ENCODE measurements around the gene MCF2L.

The MCF2L gene

DNA sequence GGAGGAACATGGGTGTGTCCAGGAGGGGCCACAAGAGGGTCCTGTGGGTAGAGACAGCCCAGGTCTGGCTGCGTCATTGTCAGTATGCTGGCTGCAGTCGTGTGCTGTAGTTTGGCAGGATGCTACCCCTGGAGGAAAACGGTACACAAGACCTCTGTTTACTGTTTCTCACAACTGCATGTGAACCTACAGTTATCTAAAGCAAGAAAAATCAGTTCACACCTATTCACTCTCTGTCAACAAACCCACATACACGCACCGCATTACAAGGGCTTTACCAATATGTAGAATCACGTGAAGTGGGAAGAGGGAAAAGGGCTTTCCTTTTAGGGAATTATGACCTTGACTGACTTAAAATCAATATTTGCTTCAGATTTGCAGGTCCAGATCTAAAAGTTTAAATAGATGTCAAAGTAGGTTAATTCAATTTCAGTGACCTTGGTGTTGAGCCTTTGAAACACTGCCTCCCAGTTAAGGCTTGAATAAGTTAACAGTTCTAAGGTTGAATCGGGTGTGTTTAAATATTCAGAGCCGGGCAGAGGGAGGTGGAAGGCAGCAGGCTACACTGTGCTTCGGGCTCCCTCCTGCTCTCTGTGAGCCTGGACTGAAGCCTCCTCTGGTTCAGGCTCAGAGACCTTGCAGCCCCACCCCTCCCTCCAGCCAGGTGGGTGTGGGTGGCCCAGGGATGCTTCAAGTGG, 17.2 kb upstream of the MCF2L start:
- DNase-seq (ENCODE audit: low read depth): no peak

DNA sequence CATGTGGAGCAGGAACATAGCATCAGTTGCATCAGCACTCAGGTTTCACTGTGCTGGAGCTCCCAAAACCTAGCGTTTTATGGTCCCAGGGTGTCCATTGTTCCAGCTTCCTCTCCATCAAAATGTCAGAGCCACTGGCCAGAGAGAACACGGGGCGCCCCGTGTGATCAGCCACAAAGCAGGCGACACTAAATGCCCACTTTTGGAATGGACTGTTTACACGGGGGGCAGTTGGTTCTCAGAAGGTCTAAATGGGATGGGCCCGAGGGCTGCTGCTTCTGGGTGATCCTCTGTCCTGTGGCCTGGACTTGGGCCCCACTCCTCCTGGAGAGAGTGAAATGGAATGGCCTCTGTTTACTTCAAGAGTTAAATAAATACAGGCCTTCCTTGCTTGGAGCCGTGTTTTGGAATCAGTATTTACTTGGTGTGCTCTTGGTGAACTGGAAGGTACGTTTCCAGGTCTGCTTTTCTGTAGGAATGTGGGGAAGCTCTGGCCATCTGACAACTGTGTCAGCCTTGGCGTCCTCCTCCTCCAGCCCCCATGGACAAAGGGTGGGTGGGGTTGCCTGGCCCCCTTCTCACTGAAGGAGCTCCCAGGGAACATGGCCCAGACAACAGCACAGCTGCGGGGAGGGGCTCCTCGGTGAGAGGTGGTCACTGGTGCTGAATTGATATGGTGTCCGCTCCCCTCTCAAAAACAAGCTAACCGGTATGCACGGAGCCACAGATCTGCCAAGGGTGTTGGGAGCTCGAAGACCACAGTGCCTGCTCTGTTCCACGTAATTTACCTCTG, 16.1 kb upstream of the MCF2L start:
- no peak for DNase-seq (ENCODE audit: low read depth)

DNA sequence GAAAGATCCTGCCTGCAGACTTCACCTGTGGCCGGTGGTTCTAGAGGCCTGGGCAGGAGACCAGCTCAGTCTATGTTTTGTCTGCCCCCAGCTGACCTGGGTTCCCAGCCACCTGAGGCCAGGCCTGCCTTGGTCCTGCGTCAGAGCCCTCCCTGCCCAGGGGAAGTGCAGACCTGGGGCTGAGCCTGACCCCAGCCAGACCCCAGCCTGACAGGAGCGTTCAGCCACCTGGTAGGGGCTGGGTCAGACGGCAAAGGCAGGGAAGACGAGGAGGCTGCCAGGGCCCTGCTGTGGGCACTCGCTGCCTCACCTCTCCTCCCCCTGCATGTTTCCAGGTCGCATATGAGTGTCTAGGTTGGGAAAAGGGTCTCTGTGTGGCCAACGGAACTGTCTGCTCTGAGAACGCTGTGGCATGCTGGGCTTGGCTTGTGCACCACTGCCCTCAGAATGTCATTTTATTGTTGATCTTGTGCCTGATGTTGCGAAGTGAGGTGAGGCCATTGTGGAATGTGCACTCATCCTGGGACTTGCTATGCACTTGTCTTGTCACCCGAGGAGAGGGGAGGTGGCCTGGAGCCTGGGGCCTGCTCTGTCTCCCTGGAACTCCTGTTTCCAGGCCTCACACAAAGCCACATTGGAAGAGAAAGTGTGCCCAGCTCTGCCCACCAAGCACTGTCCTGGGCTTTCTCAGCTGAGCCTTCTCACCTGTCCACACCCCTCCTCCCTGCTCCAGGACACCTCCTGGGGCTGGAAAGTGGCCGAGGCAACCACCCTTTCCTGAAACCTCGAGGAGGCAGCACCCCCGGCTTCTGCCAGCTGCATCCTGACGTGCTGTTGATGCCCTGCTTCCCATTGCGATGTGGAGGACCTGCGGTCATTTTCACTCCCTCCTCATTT, 15.2 kb upstream of the MCF2L start:
- no peak for DNase-seq (ENCODE audit: low read depth)

DNA sequence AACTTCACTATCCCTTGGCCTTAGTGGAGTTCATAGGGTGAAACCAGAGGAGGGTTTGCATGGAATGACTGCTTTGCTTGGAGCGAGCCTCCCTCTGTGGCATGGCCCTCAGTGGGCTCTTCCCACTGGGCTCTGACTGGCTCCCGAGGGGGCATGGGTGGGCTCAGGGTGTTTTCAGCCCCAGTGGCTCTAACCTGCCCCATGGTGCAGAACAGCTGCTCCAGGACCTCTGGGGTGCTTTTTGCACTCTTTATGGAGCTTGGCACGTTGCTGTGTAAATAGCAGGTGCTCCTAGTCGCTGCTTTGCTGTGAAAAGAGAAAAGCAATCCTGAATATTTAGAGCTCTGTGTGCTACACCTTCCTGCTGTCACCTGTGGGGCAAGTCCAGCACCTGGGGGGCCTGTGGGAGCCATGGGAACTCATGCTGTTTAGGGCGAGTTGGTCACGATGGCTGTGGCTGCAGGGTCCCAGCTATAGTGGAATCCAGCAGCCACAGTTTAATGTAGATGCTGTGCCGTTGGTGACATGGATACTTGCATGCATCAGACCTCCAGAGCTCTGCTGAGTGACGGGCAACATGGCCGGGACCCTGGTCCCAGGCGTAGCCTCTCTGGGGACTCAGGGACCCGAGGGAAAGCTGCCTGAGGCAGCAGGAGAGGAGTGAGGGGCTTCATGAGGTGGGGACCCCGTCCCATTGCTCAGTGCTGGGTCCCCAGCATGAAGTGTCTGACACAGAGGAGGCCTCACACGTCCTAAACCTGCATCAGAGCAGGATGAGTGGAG, 14.3 kb upstream of the MCF2L start:
- no peak for DNase-seq (ENCODE audit: low read depth)

DNA sequence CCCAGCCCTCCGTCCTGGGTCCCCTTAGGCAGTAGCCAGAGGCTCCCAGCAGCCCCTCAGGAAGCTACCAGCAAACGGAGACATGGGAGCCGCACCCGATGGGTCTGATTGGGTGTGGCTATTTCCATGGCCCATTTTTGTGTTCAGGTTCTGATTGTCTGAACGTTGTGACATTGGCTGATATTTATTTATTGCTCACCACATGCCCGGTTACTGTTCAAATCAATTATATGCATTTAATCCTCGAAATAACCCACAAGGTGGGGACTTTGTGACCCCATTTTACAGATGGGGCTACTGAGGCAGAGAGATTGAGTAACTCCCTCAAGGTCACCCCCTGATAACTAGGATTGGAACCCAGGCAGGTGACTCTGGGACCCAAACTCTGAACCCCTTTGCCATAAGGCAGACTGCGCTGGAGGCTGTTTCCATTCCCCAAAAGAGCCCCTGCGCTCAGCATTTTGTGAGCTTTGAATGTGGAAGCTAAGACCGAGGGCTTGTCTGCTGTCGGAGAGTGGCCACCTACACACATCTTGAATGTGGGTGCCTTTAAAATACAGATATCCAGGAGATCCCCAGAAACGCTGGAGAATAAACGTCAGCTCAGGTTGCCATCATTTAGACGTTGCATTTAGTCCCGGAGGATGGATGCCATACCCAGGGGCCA, 13.6 kb upstream of the MCF2L start:
- DNase-seq (ENCODE audit: low read depth): no peak

DNA sequence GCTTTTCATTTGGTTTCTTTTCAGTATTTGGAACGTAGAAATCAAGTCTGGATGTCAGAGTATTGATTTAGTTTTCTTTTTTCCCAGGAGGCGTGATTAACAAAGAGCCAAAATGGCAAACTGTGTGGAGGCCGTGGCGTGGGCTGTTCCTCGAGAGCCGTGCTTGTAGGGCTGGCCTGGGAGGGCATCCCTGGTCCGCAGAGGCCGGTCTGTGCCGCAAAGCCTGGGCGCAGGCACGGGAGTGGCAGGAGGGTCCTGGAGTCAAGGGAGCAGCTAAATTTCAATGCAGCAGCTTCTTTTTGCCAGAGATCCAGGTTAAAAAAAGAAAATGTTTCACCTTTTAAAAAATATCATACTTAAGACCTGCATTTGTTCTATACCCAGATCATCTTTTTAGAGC, 13.1 kb upstream of the MCF2L start:
- DNase-seq (ENCODE audit: low read depth): no peak

DNA sequence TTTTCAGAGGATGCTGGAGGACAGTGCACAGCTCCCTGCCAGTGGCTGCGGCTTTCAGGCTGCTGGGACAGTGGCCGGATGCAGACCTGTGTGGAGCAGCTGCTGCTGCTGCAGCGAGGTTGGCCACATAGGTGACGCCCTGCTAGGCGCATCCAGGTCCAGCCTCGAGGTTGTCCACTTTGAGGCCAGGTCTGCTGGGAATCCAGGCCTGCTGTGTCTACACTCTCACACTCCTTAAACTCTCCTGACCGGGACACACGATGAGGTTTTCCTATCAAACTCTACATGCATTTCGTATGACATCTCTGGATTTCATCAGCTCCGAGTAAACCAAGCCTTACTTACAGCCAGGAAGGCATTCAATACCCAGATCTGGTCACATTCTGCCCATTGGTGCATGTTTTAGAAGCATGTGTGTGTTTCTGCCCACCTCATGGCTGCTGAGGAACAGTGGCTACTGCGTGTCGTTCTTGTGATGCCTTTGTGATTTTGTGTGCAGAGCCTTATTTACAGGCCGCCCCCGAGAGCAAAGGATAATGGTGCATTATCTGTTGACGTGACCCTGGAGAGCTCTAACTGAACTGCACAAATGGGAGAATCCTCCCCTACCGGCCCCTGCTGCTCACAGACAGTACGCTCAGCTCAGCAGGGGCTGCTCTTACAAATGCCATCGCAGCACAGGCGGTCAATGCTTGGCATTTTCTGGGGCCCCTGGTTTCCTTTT, 12.3 kb upstream of the MCF2L start:
- no peak for DNase-seq (ENCODE audit: low read depth)

DNA sequence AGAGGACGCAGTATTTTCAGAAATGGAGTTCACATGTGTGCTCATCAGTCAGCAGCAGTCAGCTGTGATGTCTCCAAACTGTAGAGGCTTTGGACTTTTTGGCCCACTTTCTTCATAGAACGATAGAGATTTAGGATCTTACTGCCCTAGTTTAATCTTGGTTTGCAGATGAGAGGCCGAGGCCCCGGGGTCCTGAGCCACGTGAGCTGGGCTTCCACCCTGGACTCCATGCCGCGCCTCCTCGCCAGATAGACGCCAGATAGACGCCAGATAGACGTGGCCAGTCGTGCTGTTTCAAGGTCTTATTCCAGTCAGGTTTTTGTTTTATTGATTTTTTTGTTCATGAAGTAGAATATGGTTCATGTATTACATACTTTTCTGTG, 11.7 kb upstream of the MCF2L start:
- DNase-seq (ENCODE audit: low read depth): no peak

DNA sequence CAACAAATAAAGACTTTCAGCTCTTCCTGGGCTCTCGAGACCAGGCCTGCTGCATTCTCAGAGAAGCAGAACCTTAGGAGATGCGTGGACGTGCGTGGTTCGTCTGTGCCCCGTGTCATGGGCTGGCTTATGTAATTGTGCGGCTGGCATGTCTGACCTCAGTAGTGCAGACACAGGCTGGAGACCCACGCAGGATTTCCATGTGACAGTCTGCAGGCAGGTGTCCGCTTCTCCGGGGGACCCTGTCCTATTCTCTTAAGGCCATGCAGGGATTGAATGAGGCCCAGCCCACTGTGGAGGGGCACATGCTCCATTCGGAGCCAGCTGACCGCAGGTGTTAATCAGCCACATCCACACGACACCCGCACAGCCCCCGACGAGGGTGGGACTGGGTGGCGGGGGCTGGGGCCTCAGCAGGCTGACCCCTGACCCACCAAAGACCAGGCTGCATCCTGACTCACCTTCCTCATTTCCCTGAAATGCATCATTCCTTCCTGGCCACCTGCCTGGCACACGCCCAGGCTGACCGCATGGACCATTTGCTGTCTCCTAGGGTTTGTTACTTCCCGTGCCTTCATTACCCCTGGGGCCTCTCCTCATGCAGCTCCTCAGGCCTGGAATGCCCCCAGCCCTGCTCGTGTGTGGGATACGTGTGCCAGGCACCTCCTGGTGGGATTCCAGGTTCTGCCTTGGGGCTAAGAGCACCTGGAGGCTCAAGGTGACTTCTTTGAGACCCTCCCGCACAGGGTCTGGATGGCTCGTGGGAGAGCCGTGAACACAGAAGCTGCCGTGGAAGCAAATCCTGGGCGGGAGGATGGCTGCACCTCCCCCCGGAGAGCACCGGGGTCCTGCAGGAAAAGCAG, 10.7 kb upstream of the MCF2L start:
- no peak for DNase-seq (ENCODE audit: low read depth)

DNA sequence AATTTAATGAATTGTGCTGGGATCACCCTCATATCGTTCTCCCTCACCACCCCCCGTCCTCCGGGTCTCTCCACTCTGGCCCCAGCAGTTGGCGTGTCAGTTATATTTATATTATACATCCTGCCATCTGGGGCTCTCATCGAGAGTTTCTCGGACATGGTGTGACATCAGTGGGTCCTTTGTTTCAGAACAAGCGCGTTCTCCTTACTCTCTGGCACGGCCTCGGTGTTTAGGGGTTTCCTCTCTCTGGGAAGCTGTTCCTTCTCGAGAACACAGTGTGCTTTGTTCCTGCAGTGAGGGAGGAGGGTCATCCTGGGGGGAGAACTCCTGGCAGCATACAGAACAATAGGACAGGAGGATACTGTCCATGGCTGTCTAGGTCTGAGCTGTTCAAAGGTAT, 9.8 kb upstream of the MCF2L start:
- DNase-seq (ENCODE audit: low read depth): no peak

DNA sequence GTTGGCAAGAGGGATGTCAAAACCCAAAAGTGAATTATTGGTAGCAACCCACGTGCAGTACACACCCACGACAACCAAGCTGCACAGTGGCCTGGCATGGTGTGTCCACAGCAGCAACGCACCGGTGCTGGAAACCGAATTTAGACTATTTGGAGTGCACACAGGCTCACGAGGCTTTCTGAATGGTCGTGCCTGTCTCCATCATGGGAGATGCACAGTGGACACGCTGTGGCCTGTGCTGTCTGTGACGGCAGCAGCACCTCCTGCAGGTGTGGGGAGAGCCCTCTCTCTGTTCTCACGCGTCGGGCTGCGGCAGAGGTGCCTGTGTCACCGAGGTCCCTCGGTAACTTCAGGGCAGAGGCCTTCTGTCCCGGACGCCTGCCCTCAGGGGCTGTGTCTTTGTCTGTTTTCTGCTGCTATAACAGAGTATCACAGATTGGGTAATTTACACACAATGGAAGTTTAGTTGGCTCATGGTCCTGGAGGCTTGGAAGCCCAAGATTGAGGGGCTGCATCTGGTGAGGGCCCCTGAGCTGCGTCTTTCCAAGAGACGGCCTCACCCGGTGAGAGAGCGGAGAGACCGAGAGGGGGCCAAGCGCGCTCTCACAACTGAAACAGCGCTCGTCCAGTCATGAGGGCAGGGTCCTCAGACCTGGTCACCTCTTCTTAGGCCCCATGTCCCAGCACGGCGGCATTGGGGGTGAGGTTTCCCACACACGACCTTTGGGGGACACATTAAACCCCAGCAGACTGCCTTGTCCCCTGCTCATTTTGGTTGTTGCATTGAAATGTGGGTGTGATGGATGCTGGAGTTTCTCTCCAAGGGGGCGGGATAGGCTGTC, 9.1 kb upstream of the MCF2L start:
- no peak for DNase-seq (ENCODE audit: low read depth)

DNA sequence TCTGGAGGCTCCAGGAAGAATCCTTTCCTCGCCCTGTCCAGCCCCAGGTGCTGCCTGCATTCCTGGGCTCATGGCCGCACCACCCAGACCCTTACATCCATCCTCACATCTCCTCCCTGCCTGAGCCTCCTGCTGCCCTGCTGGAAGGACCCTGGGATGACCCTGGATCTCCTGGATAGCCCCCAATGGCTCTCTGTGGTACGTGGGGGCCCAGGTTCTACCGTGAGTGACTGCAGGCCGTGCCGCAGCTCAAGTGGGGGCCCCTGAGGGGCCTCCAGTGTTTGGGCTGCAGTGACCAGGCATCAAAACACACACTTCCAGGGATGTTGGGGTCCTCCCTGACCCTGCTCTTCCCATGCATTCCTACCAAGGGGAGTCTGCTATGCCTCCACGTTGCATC, 8.3 kb upstream of the MCF2L start:
- no peak for DNase-seq (ENCODE audit: low read depth)

DNA sequence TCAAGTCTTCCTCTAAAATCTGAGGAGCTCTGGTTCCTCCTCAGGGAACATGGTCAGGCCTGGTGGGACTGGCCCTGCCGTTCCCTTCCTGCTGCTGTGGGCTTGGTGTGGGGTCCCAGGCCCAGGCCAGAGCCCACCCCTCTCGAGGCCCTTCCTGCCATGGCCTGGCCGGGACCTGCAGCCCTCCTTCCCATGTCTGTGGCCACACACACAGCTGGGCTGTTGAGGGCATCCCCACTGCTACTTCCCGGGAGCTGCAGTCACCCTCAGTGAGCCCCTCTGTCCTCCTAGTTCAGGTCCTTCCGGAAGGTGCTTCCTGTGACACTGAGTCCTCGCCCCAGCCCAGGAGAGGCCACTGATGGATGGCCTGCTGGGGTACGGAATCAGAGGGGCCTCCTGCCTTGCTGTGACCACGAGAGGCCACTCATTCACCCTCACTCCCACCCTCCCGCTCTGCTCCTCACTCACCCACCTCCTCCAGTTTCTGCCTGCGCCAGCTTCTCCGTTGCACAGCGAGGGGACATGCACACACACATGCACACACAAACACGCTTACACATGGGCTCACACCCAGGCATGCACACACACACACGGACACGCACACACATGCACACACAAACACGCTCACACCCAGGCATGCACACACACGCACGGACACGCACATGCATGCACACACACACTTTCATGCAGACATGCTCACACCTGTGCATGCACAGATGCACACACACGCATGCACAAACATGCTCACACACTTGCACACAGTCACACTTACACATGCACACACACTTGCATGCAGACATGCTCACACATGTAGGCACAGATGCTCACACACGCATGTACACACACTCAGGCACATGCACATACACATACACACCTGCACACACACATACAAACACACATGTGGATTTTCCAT, 7.3 kb upstream of the MCF2L start:
- DNase-seq (ENCODE audit: low read depth): no peak

DNA sequence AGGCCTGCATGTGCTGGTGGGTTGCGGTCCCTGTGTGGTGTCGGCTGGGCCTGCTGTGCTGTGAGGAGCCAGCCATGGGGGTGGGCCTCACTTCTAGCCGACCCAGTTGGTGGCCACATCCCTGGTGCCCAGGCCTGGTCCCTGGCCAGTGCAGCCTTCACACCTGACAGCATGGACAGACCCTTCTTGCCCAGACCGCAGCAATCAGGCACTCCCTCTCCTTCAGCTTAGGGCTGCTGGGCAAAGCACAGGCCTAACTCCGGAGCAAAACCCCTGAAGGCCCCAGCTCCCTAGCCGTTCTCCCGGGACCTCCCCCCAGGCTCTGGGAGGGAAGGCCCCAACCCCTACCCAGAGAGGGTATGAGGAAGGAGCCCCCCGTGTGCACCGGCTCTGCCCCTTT, 6.6 kb upstream of the MCF2L start:
- DNase-seq (ENCODE audit: low read depth): no peak

DNA sequence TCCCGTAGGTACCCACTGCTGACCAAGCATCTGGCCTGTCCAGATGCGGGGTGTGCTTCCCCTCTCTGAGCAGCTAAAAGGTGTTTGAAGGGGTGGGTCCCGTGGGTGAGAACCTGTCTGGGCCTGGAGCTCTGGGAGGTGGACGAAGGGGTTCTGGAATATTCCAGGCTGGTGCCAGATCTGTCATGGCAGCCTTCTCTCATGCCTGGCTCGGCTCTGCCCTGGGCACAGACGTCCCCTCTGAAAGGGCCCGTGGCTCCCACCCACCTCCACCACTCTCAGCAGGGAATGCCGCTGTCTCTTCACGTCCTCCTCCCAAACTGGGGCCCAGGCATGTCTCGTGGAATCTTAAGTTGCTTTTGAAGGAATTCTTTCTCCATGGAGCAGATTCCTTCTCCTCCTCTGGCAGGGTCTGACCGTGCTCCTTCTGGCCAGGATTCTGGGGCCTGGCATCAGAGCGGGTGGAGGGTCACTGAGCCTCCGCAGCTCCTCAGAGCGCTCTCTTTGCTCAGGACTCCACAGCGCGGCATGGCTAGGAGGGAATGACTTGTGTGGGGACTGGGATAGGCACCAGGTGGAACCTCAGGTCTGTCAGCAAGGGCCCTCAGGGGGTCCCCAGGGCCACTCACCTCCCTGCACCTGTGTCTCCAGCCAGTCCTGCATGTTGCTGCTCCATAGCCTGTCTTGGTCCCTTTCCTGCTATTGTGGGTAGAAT, 5.9 kb upstream of the MCF2L start:
- no peak for DNase-seq (ENCODE audit: low read depth)

DNA sequence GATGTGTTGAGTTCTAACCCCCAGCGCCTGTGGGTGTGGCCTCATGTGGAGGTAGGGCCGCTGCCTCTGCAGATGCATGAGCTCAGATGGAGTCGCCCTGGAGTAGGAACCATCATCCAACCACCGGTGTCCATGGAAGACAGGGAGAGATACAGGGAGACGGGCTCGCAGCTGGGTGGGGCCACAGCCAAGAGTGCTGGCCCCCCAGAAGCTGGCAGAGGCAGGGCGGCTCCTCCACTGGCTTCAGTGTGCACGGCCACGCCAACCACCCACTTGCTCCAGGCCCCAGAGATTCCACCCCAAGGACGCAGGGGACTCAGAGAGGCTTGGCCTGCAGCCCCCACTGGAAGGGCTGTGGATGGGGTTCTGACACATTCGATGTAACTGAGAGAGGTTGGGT, 5.4 kb upstream of the MCF2L start:
- DNase-seq (ENCODE audit: low read depth): no peak

DNA sequence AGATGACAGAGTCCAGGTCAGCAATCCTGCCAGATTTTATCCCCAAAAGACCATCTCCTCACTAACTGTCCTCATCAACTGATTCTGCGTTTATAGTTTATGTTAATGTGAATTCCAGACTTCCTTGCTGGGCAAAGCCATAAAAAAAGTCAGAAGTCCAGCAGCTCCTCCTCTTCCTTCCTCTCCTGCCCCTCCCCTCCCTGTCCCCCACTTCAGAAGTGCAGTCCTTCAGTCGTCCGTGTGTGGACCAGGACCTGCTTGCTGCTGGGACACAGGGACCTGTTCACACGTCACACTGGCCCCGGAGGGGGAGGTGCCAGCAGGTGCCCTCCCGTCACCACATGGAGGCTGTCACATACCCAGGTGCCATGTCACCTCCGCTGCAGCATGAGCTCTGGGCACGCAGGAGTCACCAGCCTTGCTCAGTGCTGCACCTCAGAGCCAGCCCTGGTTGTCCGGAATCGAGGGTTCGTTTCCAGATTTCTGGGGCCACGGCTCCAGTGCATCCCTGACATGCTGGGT, 4.0 kb upstream of the MCF2L start:
- no peak for DNase-seq (ENCODE audit: low read depth)
